Vagina (tissue), 2 donors: ENCODE data around the gene FN1. TPM values are rescaled to one million over a fixed set of nuclear protein-coding genes. Genes with fewer than 3 reads are reported as not detected.

Experiments used
- DNase-seq, 2 donors: peaks; one replicate each; pipeline ENCODE4 v3.0.0-alpha.2; 2017; ENCODE audit errors: extremely low spot score in 2 of 2
- H3K27ac ChIP-seq: fragments of 200-600 bp; sonication (generic); one replicate; pipeline ENCODE4 v1.5.1; 2019
- H3K27me3 ChIP-seq: fragments of 200-600 bp; sonication (generic); one replicate; pipeline ENCODE4 v1.5.1; 2019
- H3K36me3 ChIP-seq, 2 donors: fragments of 200-600 bp; sonication (generic); one replicate each; pipeline ENCODE4 v1.5.1; 2017 to 2019
- H3K4me1 ChIP-seq: fragments of 200-600 bp; sonication (generic); one replicate; pipeline ENCODE4 v1.5.1; 2019
- H3K4me3 ChIP-seq, 2 donors: fragments of 200-600 bp; sonication (generic); 1 replicate in 1 of 2; 2 replicates in 1 of 2; pipeline ENCODE4 v1.5.1; 2016 to 2019
- H3K9me3 ChIP-seq: fragments of 200-600 bp; sonication (generic); one replicate; pipeline ENCODE4 v1.5.1; 2019
- POLR2A ChIP-seq, 2 donors: fragments of 450-650 bp; IDR thresholded peaks; one replicate each; pipeline ENCODE4 v1.6.1; 2017; ENCODE audit warnings: antibody characterized with exemption in 2 of 2, mild to moderate bottlenecking in 2 of 2, moderate library complexity in 2 of 2
- POLR2AphosphoS5 ChIP-seq, 2 donors: sonication (generic); formaldehyde crosslinking; IDR thresholded peaks; one replicate each; pipeline ENCODE4 v1.9.0; 2017; ENCODE audit warnings: antibody characterized with exemption in 2 of 2, mild to moderate bottlenecking in 2 of 2, low read depth in 1 of 2; ENCODE audit not compliant: insufficient read depth in 1 of 2
- intact Hi-C: fragments of 100-400 bp; cut with DNase I; formaldehyde crosslinking; loops from one replicate; pipeline ENCODE4 v1.15.1; 2023
- total RNA-seq: library from RNA; depleted of rRNA; stranded (reverse); fragments of >200 nt; gene quantifications from one replicate; pipeline ENCODE4 v1.2.3, GENCODE V29; 2016
- TF ChIP-seq, protein P1 (sequence below), 3 experiments: fragments of 450-650 bp in 2 of 3; fragments of 200-600 bp in 1 of 3; sonication (generic) in 1 of 3; IDR thresholded peaks; one replicate each; pipeline ENCODE4 v1.5.1; 2017 to 2019; ENCODE audit warnings: antibody characterized with exemption in 3 of 3, mild to moderate bottlenecking in 2 of 3, moderate library complexity in 2 of 3

Gene FN1
- total RNA-seq, 1 donor from 2014 or later: 292 TPM

DNA sequence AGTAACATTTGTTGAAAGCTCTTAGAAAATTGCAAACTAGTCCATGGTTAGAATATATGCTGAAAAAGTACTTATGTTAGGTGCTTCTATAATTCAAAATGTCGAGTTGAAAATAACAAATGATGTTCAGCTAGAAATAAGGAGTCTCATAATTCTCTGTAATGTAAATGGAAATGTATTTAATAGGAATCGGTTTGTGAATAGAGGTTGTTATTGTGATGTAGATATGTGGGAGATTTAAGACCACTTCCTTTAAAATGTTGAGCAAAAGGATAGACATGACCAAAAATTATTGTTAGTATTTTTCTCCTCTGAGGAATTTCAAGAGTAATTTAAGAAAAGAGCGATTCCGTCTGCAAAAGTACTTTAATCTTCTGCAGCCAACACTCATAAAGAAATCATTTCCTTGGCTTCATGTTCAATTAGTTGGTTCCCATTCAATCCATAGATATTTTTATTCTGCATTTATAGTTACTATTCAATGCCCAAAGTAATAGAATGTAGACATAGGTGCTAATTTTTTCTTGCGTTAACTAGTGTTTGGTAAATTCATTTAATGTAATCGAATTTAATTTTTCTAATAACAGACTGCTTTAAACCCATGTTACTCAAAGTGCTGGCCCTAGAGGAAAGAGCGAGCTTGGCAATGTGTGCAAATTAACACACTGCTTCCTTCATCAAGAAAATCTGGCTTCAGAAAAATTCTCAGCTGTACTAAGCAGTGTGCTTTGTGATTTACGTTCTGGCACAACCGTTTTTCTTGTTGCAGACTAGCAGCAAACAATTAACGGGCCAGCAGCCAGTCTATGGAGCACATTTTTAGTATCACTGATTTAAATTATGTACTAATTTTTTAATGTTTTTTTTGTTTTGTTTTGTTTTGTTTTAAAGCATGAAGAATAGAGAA lies 32.2 kb downstream of the FN1 start:
- DNase-seq: no peak
- peaks cover 0 to 9% of the 10 kb centered on the region in 2 donors for H3K36me3 ChIP-seq
- intact Hi-C loops: no loop called here
- H3K9me3 ChIP-seq: no peaks in the 10 kb centered on the region
- TF ChIP-seq POLR2AphosphoS5 (IDR thresholded peaks at IDR 0.05; ENCODE audit: insufficient read depth in 1 of 2, low read depth in 1 of 2): no peak
- H3K4me1 ChIP-seq: peaks cover 10% of the 10 kb centered on the region
- no peaks in the 10 kb centered on the region for H3K27me3 ChIP-seq
- no peak overlapping the region for H3K4me3 ChIP-seq
- H3K27ac ChIP-seq: no peak overlapping the region

DNA sequence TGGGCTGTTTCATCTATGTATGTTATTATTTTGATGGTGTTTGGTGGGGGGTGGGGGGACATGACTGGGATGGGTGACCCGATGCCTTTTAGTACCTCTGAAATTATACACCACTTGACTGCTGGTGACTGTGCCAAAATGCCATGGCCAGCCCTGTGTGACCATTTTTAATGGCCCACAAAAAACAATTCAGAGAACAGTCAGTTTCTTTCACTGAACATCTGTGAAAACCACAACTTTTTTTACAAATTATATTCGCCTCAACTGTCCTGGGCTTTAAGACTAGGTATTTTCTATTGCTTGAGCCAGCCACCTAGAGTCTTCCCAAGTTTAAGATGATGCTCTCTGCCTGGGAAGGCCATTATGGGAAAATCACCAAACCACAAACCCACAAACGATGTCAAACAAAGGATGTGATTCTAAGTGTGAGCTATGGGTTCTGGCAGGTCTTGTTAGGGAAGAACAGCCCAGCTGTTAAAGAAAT lies 33.9 kb downstream of the FN1 start:
- Histone ChIP-seq H3K27me3 (no peaks in the 10 kb centered on the region), H3K4me1 (peaks cover 10% of the 10 kb centered on the region), H3K27ac (peak overlapping the region; percentile 5), H3K9me3 (no peaks in the 10 kb centered on the region), H3K4me3 (no peak overlapping the region), H3K36me3 (peaks cover 0 to 12% of the 10 kb centered on the region in 2 donors)
- intact Hi-C loops: no loop called here
- no peak for DNase-seq
- TF ChIP-seq POLR2A (IDR thresholded peaks at IDR 0.05) (no peak), POLR2AphosphoS5 (IDR thresholded peaks at IDR 0.05; ENCODE audit: insufficient read depth in 1 of 2, low read depth in 1 of 2) (no peak)
- TF ChIP-seq, protein P1, sequence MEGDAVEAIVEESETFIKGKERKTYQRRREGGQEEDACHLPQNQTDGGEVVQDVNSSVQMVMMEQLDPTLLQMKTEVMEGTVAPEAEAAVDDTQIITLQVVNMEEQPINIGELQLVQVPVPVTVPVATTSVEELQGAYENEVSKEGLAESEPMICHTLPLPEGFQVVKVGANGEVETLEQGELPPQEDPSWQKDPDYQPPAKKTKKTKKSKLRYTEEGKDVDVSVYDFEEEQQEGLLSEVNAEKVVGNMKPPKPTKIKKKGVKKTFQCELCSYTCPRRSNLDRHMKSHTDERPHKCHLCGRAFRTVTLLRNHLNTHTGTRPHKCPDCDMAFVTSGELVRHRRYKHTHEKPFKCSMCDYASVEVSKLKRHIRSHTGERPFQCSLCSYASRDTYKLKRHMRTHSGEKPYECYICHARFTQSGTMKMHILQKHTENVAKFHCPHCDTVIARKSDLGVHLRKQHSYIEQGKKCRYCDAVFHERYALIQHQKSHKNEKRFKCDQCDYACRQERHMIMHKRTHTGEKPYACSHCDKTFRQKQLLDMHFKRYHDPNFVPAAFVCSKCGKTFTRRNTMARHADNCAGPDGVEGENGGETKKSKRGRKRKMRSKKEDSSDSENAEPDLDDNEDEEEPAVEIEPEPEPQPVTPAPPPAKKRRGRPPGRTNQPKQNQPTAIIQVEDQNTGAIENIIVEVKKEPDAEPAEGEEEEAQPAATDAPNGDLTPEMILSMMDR (IDR thresholded peaks at IDR 0.05): no peak

DNA sequence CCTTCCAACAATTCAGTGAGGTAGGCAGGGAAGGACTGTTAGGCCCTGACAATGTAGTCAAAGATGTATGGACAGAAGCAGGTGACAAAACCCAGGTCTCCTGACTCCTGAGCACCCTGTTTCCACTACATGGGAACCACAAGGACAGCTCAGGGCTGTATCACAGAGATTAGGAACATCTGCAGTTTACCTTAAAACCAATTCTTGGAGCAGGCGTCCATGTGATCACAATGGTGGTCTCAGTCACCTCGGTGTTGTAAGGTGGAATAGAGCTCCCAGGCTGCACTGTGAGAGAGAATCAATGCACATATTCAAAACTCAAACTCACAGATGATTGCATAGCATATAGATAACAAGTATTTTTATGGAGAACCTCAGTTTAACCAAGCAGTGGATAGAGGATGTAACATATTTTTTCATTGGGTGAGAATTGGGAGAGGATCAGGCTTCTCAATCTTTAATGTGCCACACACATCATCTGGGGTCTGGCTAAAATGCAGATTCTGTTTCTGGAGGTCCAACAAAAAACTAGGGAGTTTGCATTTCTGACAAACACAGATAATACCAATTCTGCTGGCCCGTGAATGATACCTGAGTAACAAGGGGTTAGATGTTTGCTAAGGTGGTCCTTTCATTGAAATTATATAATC lies 36.7 kb downstream of the FN1 start:
- TF ChIP-seq POLR2A (IDR thresholded peaks at IDR 0.05) (no peak), POLR2AphosphoS5 (IDR thresholded peaks at IDR 0.05; ENCODE audit: insufficient read depth in 1 of 2, low read depth in 1 of 2) (no peak)
- TF ChIP-seq, protein P1 (IDR thresholded peaks at IDR 0.05): no peak
- Histone ChIP-seq H3K36me3 (peaks cover 0 to 13% of the 10 kb centered on the region in 2 donors), H3K4me1 (peaks cover 10% of the 10 kb centered on the region), H3K9me3 (no peaks in the 10 kb centered on the region), H3K4me3 (no peak overlapping the region), H3K27ac (no peak overlapping the region), H3K27me3 (no peaks in the 10 kb centered on the region)
- no peak for DNase-seq
- intact Hi-C loops: no loop called here

DNA sequence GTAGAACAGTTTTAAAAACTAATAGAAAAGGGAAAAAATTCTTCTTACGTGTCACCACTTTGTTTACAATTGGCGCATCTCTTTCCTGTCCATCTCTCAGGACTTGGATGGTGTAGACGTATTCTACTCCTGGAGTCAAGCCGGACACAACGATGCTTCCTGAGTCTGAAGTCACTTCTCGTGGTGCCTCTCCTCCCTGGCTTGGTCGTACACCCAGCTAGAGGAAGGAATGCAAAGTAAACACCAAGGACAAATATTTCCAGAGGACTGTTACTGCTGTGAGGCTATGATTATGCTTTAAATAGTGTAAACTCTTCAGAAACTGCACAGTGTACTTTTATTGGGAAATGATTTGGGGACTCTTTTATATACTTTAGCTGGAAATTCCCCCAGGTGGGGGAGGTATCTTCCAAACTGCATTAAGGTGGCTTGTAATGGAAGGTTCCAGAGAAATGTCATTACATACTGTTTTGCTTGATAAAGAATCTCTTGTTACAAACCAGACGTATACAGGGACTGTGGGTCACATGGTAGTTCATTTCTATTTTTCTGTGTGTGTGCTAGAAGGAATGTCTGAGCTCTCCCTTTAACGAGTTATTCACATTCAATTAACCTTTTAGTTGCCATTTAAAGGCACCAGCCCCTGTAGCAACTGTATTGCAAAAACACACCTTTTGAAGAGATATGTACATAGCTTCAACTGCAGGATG lies 38.1 kb downstream of the FN1 start:
- Histone ChIP-seq H3K27me3 (no peaks in the 10 kb centered on the region), H3K9me3 (no peaks in the 10 kb centered on the region), H3K36me3 (peaks cover 0 to 19% of the 10 kb centered on the region in 2 donors), H3K4me3 (no peak overlapping the region), H3K27ac (no peak overlapping the region), H3K4me1 (peaks cover 9% of the 10 kb centered on the region)
- no peak for DNase-seq
- intact Hi-C loops: no loop called here
- no peak for TF ChIP-seq POLR2A (IDR thresholded peaks at IDR 0.05)
- TF ChIP-seq, protein P1 (IDR thresholded peaks at IDR 0.05): no peak
- TF ChIP-seq POLR2AphosphoS5 (IDR thresholded peaks at IDR 0.05; ENCODE audit: insufficient read depth in 1 of 2, low read depth in 1 of 2): no peak

DNA sequence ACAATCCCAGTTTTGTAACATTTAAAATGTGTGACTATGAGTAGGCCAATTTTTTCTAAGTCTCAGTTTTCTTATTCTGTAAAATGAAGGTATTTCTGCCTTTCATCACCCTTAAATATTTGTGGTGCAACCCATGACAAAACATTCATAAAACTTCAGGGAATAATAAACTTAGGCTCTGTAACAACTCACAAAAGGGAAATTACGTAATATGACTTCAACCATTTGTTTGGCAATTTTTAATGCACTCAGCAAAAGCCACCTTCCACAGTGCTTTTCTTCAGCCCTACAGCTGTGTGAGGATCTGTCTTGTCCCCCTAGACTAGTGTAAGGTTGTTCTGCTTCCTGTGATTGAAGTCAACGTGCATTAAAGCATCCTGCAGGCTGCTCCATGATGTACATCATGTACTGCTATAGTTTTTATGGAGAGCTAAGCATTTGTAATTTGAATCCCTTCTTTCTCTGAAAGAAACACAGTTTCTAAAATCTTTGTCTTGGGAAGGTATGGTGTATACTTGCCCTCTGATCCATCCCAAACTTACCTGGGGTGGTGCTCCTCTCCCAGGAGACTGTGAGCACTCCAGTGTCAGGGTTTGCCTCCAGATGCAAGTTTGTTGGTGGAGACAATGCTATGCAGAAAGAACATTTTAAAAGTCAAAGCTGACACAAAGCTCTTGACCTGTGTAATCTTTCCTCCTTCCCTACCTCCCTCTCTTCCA lies 39.1 kb downstream of the FN1 start:
- Histone ChIP-seq H3K27ac (no peak overlapping the region), H3K4me1 (no peaks in the 10 kb centered on the region), H3K36me3 (peaks cover 0 to 25% of the 10 kb centered on the region in 2 donors), H3K27me3 (no peaks in the 10 kb centered on the region), H3K4me3 (no peak overlapping the region), H3K9me3 (no peaks in the 10 kb centered on the region)
- TF ChIP-seq, protein P1 (IDR thresholded peaks at IDR 0.05): no peak
- peak; percentile 16 to 17 for TF ChIP-seq POLR2AphosphoS5 (IDR thresholded peaks at IDR 0.05; ENCODE audit: insufficient read depth in 1 of 2, low read depth in 1 of 2)
- DNase-seq: no peak
- intact Hi-C loops: no loop called here
